SK-N-SH (cell line): ENCODE results near the gene MS4A14.

Experiments
- CTCF ChIP-seq: fragments of 200-600 bp; sonication (generic); IDR thresholded peaks from 2 replicates; pipeline ENCODE4 v1.6.1; 2017; ENCODE audit warnings: antibody characterized with exemption, mild to moderate bottlenecking, moderate library complexity
- EP300 ChIP-seq, 2 experiments: IDR thresholded peaks; 2 replicates each; pipeline versions ENCODE4 v1.4.0 to v1.6.1; 2012; ENCODE audit warnings: borderline replicate concordance in 1 of 2, low read depth in 1 of 2, low read length in 1 of 2
- EZH2phosphoT487 ChIP-seq: fragments of 200-600 bp; sonication (generic); IDR thresholded peaks from 2 replicates; pipeline ENCODE4 v1.6.1; 2017; ENCODE audit warnings: low read depth, mixed run types, mild to moderate bottlenecking, antibody characterized with exemption, moderate library complexity, borderline replicate concordance
- GATA2 ChIP-seq: sonication (generic); formaldehyde crosslinking; IDR thresholded peaks from 2 replicates; pipeline ENCODE4 v1.5.0; 2020; ENCODE audit warnings: mild to moderate bottlenecking, missing genetic modification reagents
- NFIC ChIP-seq: IDR thresholded peaks from 2 replicates; pipeline ENCODE4 v1.4.0; 2012; ENCODE audit warnings: borderline replicate concordance
- POLR2AphosphoS5 ChIP-seq: IDR thresholded peaks from 2 replicates; pipeline ENCODE4 v1.6.1; 2012; ENCODE audit warnings: low read depth, low read length
- RAD21 ChIP-seq: IDR thresholded peaks from 2 replicates; pipeline ENCODE4 v1.6.1; 2012; ENCODE audit warnings: mild to moderate bottlenecking, low read length
- RCOR1 ChIP-seq: fragments of 150-350 bp; IDR thresholded peaks from 2 replicates; pipeline ENCODE4 v1.6.1; 2017; ENCODE audit warnings: antibody characterized with exemption, low read length
- TCF12 ChIP-seq: IDR thresholded peaks from 2 replicates; pipeline ENCODE4 v1.4.0; 2012
- TEAD4 ChIP-seq: IDR thresholded peaks from 2 replicates; pipeline ENCODE4 v1.4.0; 2012; ENCODE audit warnings: mild to moderate bottlenecking, borderline replicate concordance; ENCODE audit not compliant: insufficient read depth
- YY1 ChIP-seq: IDR thresholded peaks from 2 replicates; pipeline ENCODE4 v1.4.0; 2012; ENCODE audit warnings: low read depth, mild to moderate bottlenecking
- TF ChIP-seq, protein P1 (sequence below): IDR thresholded peaks from 2 replicates; pipeline ENCODE4 v1.6.1; 2012; ENCODE audit warnings: mild to moderate bottlenecking, low read depth, low read length, moderate library complexity
- TF ChIP-seq, protein P2 (sequence below): IDR thresholded peaks from 2 replicates; pipeline ENCODE4 v1.4.0; 2012; ENCODE audit warnings: low read depth

GRCh38 chr11:60420015-60420414 is 23.8 kb downstream of the MS4A14 start:
- TF ChIP-seq NFIC: no peak
- no peak for TF ChIP-seq CTCF
- no peak for TF ChIP-seq GATA2
- TF ChIP-seq, protein P1, sequence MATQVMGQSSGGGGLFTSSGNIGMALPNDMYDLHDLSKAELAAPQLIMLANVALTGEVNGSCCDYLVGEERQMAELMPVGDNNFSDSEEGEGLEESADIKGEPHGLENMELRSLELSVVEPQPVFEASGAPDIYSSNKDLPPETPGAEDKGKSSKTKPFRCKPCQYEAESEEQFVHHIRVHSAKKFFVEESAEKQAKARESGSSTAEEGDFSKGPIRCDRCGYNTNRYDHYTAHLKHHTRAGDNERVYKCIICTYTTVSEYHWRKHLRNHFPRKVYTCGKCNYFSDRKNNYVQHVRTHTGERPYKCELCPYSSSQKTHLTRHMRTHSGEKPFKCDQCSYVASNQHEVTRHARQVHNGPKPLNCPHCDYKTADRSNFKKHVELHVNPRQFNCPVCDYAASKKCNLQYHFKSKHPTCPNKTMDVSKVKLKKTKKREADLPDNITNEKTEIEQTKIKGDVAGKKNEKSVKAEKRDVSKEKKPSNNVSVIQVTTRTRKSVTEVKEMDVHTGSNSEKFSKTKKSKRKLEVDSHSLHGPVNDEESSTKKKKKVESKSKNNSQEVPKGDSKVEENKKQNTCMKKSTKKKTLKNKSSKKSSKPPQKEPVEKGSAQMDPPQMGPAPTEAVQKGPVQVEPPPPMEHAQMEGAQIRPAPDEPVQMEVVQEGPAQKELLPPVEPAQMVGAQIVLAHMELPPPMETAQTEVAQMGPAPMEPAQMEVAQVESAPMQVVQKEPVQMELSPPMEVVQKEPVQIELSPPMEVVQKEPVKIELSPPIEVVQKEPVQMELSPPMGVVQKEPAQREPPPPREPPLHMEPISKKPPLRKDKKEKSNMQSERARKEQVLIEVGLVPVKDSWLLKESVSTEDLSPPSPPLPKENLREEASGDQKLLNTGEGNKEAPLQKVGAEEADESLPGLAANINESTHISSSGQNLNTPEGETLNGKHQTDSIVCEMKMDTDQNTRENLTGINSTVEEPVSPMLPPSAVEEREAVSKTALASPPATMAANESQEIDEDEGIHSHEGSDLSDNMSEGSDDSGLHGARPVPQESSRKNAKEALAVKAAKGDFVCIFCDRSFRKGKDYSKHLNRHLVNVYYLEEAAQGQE: no peak
- no peak for TF ChIP-seq EP300 (IDR thresholded peaks at IDR 0.05; ENCODE audit: borderline replicate concordance in 1 of 2, low read depth in 1 of 2, low read length in 1 of 2)
- no peak for TF ChIP-seq YY1
- TF ChIP-seq RCOR1: no peak
- TF ChIP-seq, protein P2, sequence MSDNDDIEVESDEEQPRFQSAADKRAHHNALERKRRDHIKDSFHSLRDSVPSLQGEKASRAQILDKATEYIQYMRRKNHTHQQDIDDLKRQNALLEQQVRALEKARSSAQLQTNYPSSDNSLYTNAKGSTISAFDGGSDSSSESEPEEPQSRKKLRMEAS: no peak
- no peak for TF ChIP-seq EZH2phosphoT487
- no peak for TF ChIP-seq TCF12
- no peak for TF ChIP-seq RAD21
- TF ChIP-seq POLR2AphosphoS5: no peak
- no peak for TF ChIP-seq TEAD4
